Measurements from ENCODE around the gene GDI1.

The GDI1 gene

DNA sequence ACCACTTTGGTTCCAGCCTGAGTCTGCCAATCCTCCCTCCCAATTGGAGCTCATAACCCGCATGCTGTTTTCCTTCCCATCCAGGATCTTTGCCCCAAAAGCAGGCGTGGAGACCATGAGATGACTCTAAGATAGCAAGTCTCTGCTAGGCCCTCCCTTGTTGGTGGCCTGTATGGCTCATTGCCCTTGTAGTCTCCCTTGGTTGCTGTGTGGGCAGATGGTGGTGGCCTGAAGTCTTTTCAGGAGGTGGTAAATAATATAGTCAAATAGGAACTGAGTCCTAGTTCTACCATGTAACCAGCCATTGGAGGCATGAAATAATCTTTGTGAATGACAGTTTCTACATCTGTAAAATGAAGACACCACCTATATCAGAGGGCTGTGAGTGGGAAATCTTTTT, 7.2 kb upstream of the GDI1 start:
- Histone ChIP-seq H3K27ac (no peak overlapping the region), H3K36me3 (ENCODE audit: control insufficient read depth, insufficient read depth, low read length) (no peaks in the 10 kb centered on the region), H3K4me1 (peaks cover 4% of the 10 kb centered on the region), H2AFZ (no peak overlapping the region), H3K9ac (no peak overlapping the region), H3K4me3 (ENCODE audit: low read depth, low read length) (peak overlapping the region; percentile 70), H3K79me2 (peaks cover 2% of the 10 kb centered on the region), H3K4me2 (ENCODE audit: low read length) (peak overlapping the region; percentile 64), H3K9me3 (ENCODE audit: control insufficient read depth, low read length) (no peaks in the 10 kb centered on the region), H3K27me3 (ENCODE audit: control insufficient read depth, insufficient read depth, low read length) (no peaks in the 10 kb centered on the region)
- TF ChIP-seq, protein P1, sequence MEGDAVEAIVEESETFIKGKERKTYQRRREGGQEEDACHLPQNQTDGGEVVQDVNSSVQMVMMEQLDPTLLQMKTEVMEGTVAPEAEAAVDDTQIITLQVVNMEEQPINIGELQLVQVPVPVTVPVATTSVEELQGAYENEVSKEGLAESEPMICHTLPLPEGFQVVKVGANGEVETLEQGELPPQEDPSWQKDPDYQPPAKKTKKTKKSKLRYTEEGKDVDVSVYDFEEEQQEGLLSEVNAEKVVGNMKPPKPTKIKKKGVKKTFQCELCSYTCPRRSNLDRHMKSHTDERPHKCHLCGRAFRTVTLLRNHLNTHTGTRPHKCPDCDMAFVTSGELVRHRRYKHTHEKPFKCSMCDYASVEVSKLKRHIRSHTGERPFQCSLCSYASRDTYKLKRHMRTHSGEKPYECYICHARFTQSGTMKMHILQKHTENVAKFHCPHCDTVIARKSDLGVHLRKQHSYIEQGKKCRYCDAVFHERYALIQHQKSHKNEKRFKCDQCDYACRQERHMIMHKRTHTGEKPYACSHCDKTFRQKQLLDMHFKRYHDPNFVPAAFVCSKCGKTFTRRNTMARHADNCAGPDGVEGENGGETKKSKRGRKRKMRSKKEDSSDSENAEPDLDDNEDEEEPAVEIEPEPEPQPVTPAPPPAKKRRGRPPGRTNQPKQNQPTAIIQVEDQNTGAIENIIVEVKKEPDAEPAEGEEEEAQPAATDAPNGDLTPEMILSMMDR (IDR thresholded peaks at IDR 0.05) = no peak

DNA sequence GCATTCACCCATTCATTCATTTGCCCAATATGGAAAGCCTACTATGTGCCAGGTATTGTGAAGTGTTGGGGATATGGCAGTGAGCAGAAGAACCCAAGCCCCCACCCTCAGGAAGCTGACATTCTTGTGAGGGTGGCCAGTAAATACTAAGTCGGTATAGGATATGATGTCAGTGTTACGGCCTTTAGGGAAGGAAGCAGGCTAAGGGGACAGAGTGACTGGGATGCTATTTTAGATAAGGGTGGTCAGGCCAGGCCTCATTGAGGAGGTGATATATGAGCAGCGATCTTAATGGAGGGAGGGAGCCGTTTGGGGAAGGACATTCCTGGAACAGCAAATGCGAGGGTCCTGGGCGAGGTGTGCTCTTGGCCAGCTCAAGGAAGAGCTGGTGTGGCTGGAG, 6.5 kb upstream of the GDI1 start:
- H3K36me3 ChIP-seq (ENCODE audit: control insufficient read depth, insufficient read depth, low read length) = no peaks in the 10 kb centered on the region
- H2AFZ ChIP-seq = no peak overlapping the region
- H3K27ac ChIP-seq = no peak overlapping the region
- H3K9me3 ChIP-seq (ENCODE audit: control insufficient read depth, low read length) = no peaks in the 10 kb centered on the region
- no peak overlapping the region for H3K9ac ChIP-seq
- TF ChIP-seq, protein P1 (IDR thresholded peaks at IDR 0.05) = no peak
- peaks cover 2% of the 10 kb centered on the region for H3K79me2 ChIP-seq
- peaks cover 4% of the 10 kb centered on the region for H3K4me1 ChIP-seq
- H3K4me2 ChIP-seq (ENCODE audit: low read length) = peak overlapping the region; percentile 35
- no peaks in the 10 kb centered on the region for H3K27me3 ChIP-seq (ENCODE audit: control insufficient read depth, insufficient read depth, low read length)
- no peak overlapping the region for H3K4me3 ChIP-seq (ENCODE audit: low read depth, low read length)

DNA sequence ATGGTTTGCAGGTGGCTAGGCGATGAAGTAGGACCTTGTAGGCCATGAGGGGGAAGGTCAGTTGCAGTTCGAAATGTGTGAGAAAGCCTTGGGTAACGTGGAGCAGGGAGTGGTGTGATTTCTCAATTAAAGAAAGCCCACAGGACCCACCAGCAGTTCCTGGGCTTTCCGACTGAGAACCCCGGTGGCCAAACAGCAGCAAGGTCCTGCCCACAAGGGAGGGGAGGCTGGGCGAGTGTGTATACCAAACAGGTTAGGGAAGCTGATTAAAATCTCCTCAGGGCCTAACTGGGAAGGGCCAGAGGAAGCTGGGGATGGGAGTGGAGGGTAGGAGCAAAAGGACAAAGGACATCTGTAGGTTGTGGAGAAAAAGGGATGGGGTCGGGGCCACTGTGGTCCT, 6.0 kb upstream of the GDI1 start:
- TF ChIP-seq, protein P1 (IDR thresholded peaks at IDR 0.05) = no peak
- peak overlapping the region; percentile 35 for H3K4me2 ChIP-seq (ENCODE audit: low read length)
- H3K27me3 ChIP-seq (ENCODE audit: control insufficient read depth, insufficient read depth, low read length) = no peaks in the 10 kb centered on the region
- no peak overlapping the region for H3K27ac ChIP-seq
- H3K79me2 ChIP-seq = peaks cover 2% of the 10 kb centered on the region
- no peak overlapping the region for H3K9ac ChIP-seq
- H3K9me3 ChIP-seq (ENCODE audit: control insufficient read depth, low read length) = no peaks in the 10 kb centered on the region
- H2AFZ ChIP-seq = no peak overlapping the region
- no peaks in the 10 kb centered on the region for H3K36me3 ChIP-seq (ENCODE audit: control insufficient read depth, insufficient read depth, low read length)
- peaks cover 4% of the 10 kb centered on the region for H3K4me1 ChIP-seq
- H3K4me3 ChIP-seq (ENCODE audit: low read depth, low read length) = no peak overlapping the region

DNA sequence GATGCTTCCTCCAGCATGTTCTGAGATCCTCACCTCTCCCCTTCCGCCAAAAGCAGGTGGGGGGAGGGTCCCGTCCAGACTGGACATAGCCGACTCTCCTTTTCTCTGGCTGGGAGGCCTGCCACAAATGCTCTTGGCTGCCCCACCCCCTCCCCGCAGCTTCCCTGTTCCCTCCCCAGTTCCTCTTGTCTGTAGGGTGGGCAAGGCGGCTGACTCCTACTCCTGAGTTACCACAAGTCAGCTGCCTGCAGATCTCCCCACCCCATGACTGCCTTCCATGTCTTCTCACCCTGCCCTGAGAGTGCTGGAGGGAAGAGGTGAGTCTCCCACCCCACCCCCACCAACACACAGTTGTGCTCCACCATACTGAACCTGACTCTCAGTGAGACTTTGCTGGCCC, 5.6 kb upstream of the GDI1 start:
- Histone ChIP-seq H3K27me3 (ENCODE audit: control insufficient read depth, insufficient read depth, low read length) (no peaks in the 10 kb centered on the region), H3K79me2 (peaks cover 2% of the 10 kb centered on the region), H3K9me3 (ENCODE audit: control insufficient read depth, low read length) (no peaks in the 10 kb centered on the region), H3K27ac (no peak overlapping the region), H3K4me1 (peaks cover 4% of the 10 kb centered on the region), H3K4me2 (ENCODE audit: low read length) (no peak overlapping the region), H3K4me3 (ENCODE audit: low read depth, low read length) (no peak overlapping the region), H3K36me3 (ENCODE audit: control insufficient read depth, insufficient read depth, low read length) (no peaks in the 10 kb centered on the region), H3K9ac (no peak overlapping the region), H2AFZ (no peak overlapping the region)
- TF ChIP-seq, protein P1 (IDR thresholded peaks at IDR 0.05) = no peak

DNA sequence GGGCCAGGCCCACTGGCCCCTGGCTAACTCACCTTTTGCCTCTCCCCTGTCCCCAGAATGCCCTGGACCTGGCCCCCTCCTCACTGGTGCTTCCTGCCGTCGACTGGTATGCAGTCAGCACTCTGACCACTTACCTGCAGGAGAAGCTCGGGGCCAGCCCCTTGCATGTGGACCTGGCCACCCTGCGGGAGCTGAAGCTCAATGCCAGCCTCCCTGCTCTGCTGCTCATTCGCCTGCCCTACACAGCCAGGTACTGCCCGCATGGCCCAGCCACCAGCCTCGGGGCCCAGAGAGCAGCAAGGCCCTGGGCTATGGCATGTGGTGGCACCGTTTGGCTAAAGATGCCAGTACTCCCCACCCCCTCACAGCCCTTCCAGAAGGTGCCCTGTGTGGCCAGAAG, 4.7 kb upstream of the GDI1 start:
- Histone ChIP-seq H3K27ac (no peak overlapping the region), H3K36me3 (ENCODE audit: control insufficient read depth, insufficient read depth, low read length) (no peaks in the 10 kb centered on the region), H3K4me3 (ENCODE audit: low read depth, low read length) (no peak overlapping the region), H3K9me3 (ENCODE audit: control insufficient read depth, low read length) (no peaks in the 10 kb centered on the region), H3K4me1 (peaks cover 4% of the 10 kb centered on the region), H3K4me2 (ENCODE audit: low read length) (no peak overlapping the region), H3K27me3 (ENCODE audit: control insufficient read depth, insufficient read depth, low read length) (no peaks in the 10 kb centered on the region), H3K79me2 (peaks cover 2% of the 10 kb centered on the region), H3K9ac (no peak overlapping the region), H2AFZ (no peak overlapping the region)
- TF ChIP-seq, protein P1 (IDR thresholded peaks at IDR 0.05) = no peak
